ENCODE results near the gene ART1. TPM values are rescaled to one million over a fixed set of nuclear protein-coding genes. Genes with fewer than 3 reads are reported as not detected.

ART1 gene
- total and polyA plus RNA-seq, 3 experiments from 2014 or later: not detected

GRCh38 chr11:3675971-3676370, 31.0 kb downstream of the ART1 start:
- Histone ChIP-seq H3K36me3 (ENCODE audit: insufficient read depth, low read length) (peaks cover 61% of the 10 kb centered on the region), H3K4me1 (ENCODE audit: insufficient read depth, low read length) (no peaks in the 10 kb centered on the region), H3K27me3 (ENCODE audit: insufficient read depth, low read length, poor library complexity, severe bottlenecking) (no peaks in the 10 kb centered on the region), H3K27ac (ENCODE audit: low read depth, low read length) (no peak overlapping the region), H3K4me3 (ENCODE audit: low read length) (no peak overlapping the region), H3K9me3 (ENCODE audit: low read length) (no peaks in the 10 kb centered on the region)
- H3K4me1 Mint-ChIP-seq: no peaks in the 10 kb centered on the region
- POLR2A ChIA-PET: no interaction called here
- H3K36me3 Mint-ChIP-seq: peaks cover 6 to 95% (median 36%) of the 10 kb centered on the region in 3 donors
- H3K4me3 Mint-ChIP-seq: no peak overlapping the region
- peaks cover 0 to 1% of the 10 kb centered on the region in 2 donors for H3K27me3 Mint-ChIP-seq
- no peak for DNase-seq
- CTCF ChIA-PET: no interaction called here
- peak overlapping the region in 2 of 8 donors; percentile 14 to 83 for H3K27ac Mint-ChIP-seq
- no peaks in the 10 kb centered on the region for H3K9me3 Mint-ChIP-seq

- H3K27me3 Mint-ChIP-seq: peaks cover 0 to 1% of the 10 kb centered on the region in 2 donors
- ChIA-PET POLR2A (no interaction called here), CTCF (interaction anchor here (0.7 kb wide), 1 partner anchor 129 kb away, joined by 3 read pairs; the partner anchor contains the start of gene PGAP2)
- peaks cover 8 to 92% (median 45%) of the 10 kb centered on the region in 3 donors for H3K36me3 Mint-ChIP-seq
- no peaks in the 10 kb centered on the region for H3K27me3 ChIP-seq (ENCODE audit: insufficient read depth, low read length, poor library complexity, severe bottlenecking)
- no peaks in the 10 kb centered on the region for H3K9me3 ChIP-seq (ENCODE audit: low read length)
- no peak overlapping the region for H3K27ac Mint-ChIP-seq
- no peak for DNase-seq
- H3K9me3 Mint-ChIP-seq: no peaks in the 10 kb centered on the region
- H3K4me1 ChIP-seq (ENCODE audit: insufficient read depth, low read length): no peaks in the 10 kb centered on the region
- H3K4me3 ChIP-seq (ENCODE audit: low read length): no peak overlapping the region
- H3K36me3 ChIP-seq (ENCODE audit: insufficient read depth, low read length): peaks cover 80% of the 10 kb centered on the region
- peaks cover 0 to 7% (median 1%) of the 10 kb centered on the region in 3 donors for H3K4me1 Mint-ChIP-seq
- H3K4me3 Mint-ChIP-seq: no peak overlapping the region
- no peak overlapping the region for H3K27ac ChIP-seq (ENCODE audit: low read depth, low read length)
These were observed 34.1 kb downstream of the ART1 start for GRCh38 chr11:3679077-3679476.

- H3K27me3 Mint-ChIP-seq: peaks cover 0 to 1% of the 10 kb centered on the region in 2 donors
- H3K36me3 Mint-ChIP-seq: peaks cover 5 to 95% (median 48%) of the 10 kb centered on the region in 3 donors
- ChIA-PET POLR2A (no interaction called here), CTCF (no interaction called here)
- peaks cover 77% of the 10 kb centered on the region for H3K36me3 ChIP-seq (ENCODE audit: insufficient read depth, low read length)
- H3K4me1 ChIP-seq (ENCODE audit: insufficient read depth, low read length): no peaks in the 10 kb centered on the region
- H3K27ac Mint-ChIP-seq: peak overlapping the region in 1 of 8 donors; percentile 41
- no peak overlapping the region for H3K4me3 Mint-ChIP-seq
- no peaks in the 10 kb centered on the region for H3K9me3 Mint-ChIP-seq
- H3K9me3 ChIP-seq (ENCODE audit: low read length): no peaks in the 10 kb centered on the region
- no peak overlapping the region for H3K4me3 ChIP-seq (ENCODE audit: low read length)
- peaks cover 0 to 7% (median 1%) of the 10 kb centered on the region in 3 donors for H3K4me1 Mint-ChIP-seq
- H3K27me3 ChIP-seq (ENCODE audit: insufficient read depth, low read length, poor library complexity, severe bottlenecking): no peaks in the 10 kb centered on the region
- DNase-seq: no peak
- no peak overlapping the region for H3K27ac ChIP-seq (ENCODE audit: low read depth, low read length)
These were observed 38.1 kb downstream of the ART1 start for GRCh38 chr11:3683039-3683438.

- peaks cover 5 to 90% (median 42%) of the 10 kb centered on the region in 3 donors for H3K36me3 Mint-ChIP-seq
- CTCF ChIA-PET: no interaction called here
- POLR2A ChIA-PET: no interaction called here
These were observed 39.3 kb downstream of the ART1 start for GRCh38 chr11:3684129-3684818.

GRCh38 chr11:3684819-3685172, 39.9 kb downstream of the ART1 start:
- Histone ChIP-seq H3K4me3 (ENCODE audit: low read length) (no peak overlapping the region), H3K9me3 (ENCODE audit: low read length) (no peaks in the 10 kb centered on the region), H3K4me1 (ENCODE audit: insufficient read depth, low read length) (no peaks in the 10 kb centered on the region), H3K27me3 (ENCODE audit: insufficient read depth, low read length, poor library complexity, severe bottlenecking) (no peaks in the 10 kb centered on the region), H3K27ac (ENCODE audit: low read depth, low read length) (no peak overlapping the region), H3K36me3 (ENCODE audit: insufficient read depth, low read length) (peaks cover 63% of the 10 kb centered on the region)
- ChIA-PET CTCF (no interaction called here), POLR2A (no interaction called here)
- peaks cover 5 to 89% (median 39%) of the 10 kb centered on the region in 3 donors for H3K36me3 Mint-ChIP-seq
- H3K9me3 Mint-ChIP-seq: no peaks in the 10 kb centered on the region
- peaks cover 0 to 7% (median 1%) of the 10 kb centered on the region in 3 donors for H3K4me1 Mint-ChIP-seq
- no peak for DNase-seq
- no peak overlapping the region for H3K27ac Mint-ChIP-seq
- no peak overlapping the region for H3K4me3 Mint-ChIP-seq
- no peaks in the 10 kb centered on the region for H3K27me3 Mint-ChIP-seq

More at GRCh38 chr11:3684129-3684818, 39.3 kb downstream of the ART1 start:
- Histone ChIP-seq H3K4me3 (ENCODE audit: low read length) (no peak overlapping the region), H3K4me1 (ENCODE audit: insufficient read depth, low read length) (no peaks in the 10 kb centered on the region), H3K9me3 (ENCODE audit: low read length) (no peaks in the 10 kb centered on the region), H3K36me3 (ENCODE audit: insufficient read depth, low read length) (peaks cover 68% of the 10 kb centered on the region), H3K27me3 (ENCODE audit: insufficient read depth, low read length, poor library complexity, severe bottlenecking) (no peaks in the 10 kb centered on the region), H3K27ac (ENCODE audit: low read depth, low read length) (no peak overlapping the region)
- DNase-seq: no peak
- no peaks in the 10 kb centered on the region for H3K27me3 Mint-ChIP-seq
- H3K27ac Mint-ChIP-seq: no peak overlapping the region
- no peak overlapping the region for H3K4me3 Mint-ChIP-seq
- H3K4me1 Mint-ChIP-seq: peaks cover 0 to 7% (median 1%) of the 10 kb centered on the region in 3 donors
- H3K9me3 Mint-ChIP-seq: no peaks in the 10 kb centered on the region

GRCh38 chr11:3685923-3686322, 41.0 kb downstream of the ART1 start:
- peaks cover 5 to 84% (median 34%) of the 10 kb centered on the region in 3 donors for H3K36me3 Mint-ChIP-seq

GRCh38 chr11:3686751-3687150, 41.8 kb downstream of the ART1 start:
- Mint-ChIP-seq H3K4me1 (peaks cover 0 to 7% (median 1%) of the 10 kb centered on the region in 3 donors), H3K36me3 (peaks cover 5 to 84% (median 33%) of the 10 kb centered on the region in 3 donors), H3K27me3 (no peaks in the 10 kb centered on the region), H3K27ac (peak overlapping the region in 1 of 8 donors; percentile 81), H3K9me3 (no peaks in the 10 kb centered on the region), H3K4me3 (no peak overlapping the region)
- DNase-seq: no peak
- ChIA-PET CTCF (no interaction called here), POLR2A (no interaction called here)
- H3K27me3 ChIP-seq (ENCODE audit: insufficient read depth, low read length, poor library complexity, severe bottlenecking): no peaks in the 10 kb centered on the region
- no peaks in the 10 kb centered on the region for H3K4me1 ChIP-seq (ENCODE audit: insufficient read depth, low read length)
- no peak overlapping the region for H3K4me3 ChIP-seq (ENCODE audit: low read length)
- H3K36me3 ChIP-seq (ENCODE audit: insufficient read depth, low read length): peaks cover 60% of the 10 kb centered on the region
- H3K9me3 ChIP-seq (ENCODE audit: low read length): no peaks in the 10 kb centered on the region
- no peak overlapping the region for H3K27ac ChIP-seq (ENCODE audit: low read depth, low read length)

More at GRCh38 chr11:3685923-3686322, 41.0 kb downstream of the ART1 start:
- Mint-ChIP-seq H3K9me3 (no peaks in the 10 kb centered on the region), H3K27me3 (no peaks in the 10 kb centered on the region), H3K27ac (peak overlapping the region in 1 of 8 donors; percentile 9), H3K4me3 (no peak overlapping the region), H3K4me1 (peaks cover 0 to 7% (median 1%) of the 10 kb centered on the region in 3 donors)
- Histone ChIP-seq H3K4me1 (ENCODE audit: insufficient read depth, low read length) (no peaks in the 10 kb centered on the region), H3K4me3 (ENCODE audit: low read length) (no peak overlapping the region), H3K9me3 (ENCODE audit: low read length) (no peaks in the 10 kb centered on the region), H3K27ac (ENCODE audit: low read depth, low read length) (no peak overlapping the region), H3K27me3 (ENCODE audit: insufficient read depth, low read length, poor library complexity, severe bottlenecking) (no peaks in the 10 kb centered on the region), H3K36me3 (ENCODE audit: insufficient read depth, low read length) (peaks cover 60% of the 10 kb centered on the region)
- CTCF ChIA-PET: no interaction called here
- DNase-seq: no peak
- POLR2A ChIA-PET: no interaction called here

- no peak overlapping the region for H3K4me3 Mint-ChIP-seq
- Histone ChIP-seq H3K27ac (ENCODE audit: low read depth, low read length) (no peak overlapping the region), H3K4me3 (ENCODE audit: low read length) (no peak overlapping the region), H3K27me3 (ENCODE audit: insufficient read depth, low read length, poor library complexity, severe bottlenecking) (no peaks in the 10 kb centered on the region), H3K9me3 (ENCODE audit: low read length) (no peaks in the 10 kb centered on the region), H3K4me1 (ENCODE audit: insufficient read depth, low read length) (no peaks in the 10 kb centered on the region), H3K36me3 (ENCODE audit: insufficient read depth, low read length) (peaks cover 52% of the 10 kb centered on the region)
- peaks cover 0 to 3% (median 0%) of the 10 kb centered on the region in 3 donors for H3K4me1 Mint-ChIP-seq
- no peak for DNase-seq
- ChIA-PET POLR2A (no interaction called here), CTCF (no interaction called here)
- no peaks in the 10 kb centered on the region for H3K9me3 Mint-ChIP-seq
- H3K27me3 Mint-ChIP-seq: no peaks in the 10 kb centered on the region
- peak overlapping the region in 2 of 8 donors; percentile 42 to 43 for H3K27ac Mint-ChIP-seq
- peaks cover 8 to 84% (median 32%) of the 10 kb centered on the region in 3 donors for H3K36me3 Mint-ChIP-seq
These were observed 55.5 kb downstream of the ART1 start for GRCh38 chr11:3700410-3700809.

Data from CD8-positive, alpha-beta memory T cell (primary cell).